ENCODE data around the gene RRP8.

GRCh38 chr11:6548641-6549040, 54.8 kb downstream of the RRP8 start:
- no peak for TF ChIP-seq ZFP30 (CRISPR knock-in tag; IDR thresholded peaks at IDR 0.05)
- no peak for TF ChIP-seq ZFP3 (CRISPR knock-in tag; IDR thresholded peaks at IDR 0.05)
- no peak for TF ChIP-seq ISL1 (CRISPR knock-in tag; IDR thresholded peaks at IDR 0.05)
- no peak for TF ChIP-seq BACH2 (CRISPR knock-in tag; IDR thresholded peaks at IDR 0.05; ENCODE audit: borderline replicate concordance)
- no peak for TF ChIP-seq RARB (CRISPR knock-in tag; IDR thresholded peaks at IDR 0.05)
- TF ChIP-seq, protein P1, sequence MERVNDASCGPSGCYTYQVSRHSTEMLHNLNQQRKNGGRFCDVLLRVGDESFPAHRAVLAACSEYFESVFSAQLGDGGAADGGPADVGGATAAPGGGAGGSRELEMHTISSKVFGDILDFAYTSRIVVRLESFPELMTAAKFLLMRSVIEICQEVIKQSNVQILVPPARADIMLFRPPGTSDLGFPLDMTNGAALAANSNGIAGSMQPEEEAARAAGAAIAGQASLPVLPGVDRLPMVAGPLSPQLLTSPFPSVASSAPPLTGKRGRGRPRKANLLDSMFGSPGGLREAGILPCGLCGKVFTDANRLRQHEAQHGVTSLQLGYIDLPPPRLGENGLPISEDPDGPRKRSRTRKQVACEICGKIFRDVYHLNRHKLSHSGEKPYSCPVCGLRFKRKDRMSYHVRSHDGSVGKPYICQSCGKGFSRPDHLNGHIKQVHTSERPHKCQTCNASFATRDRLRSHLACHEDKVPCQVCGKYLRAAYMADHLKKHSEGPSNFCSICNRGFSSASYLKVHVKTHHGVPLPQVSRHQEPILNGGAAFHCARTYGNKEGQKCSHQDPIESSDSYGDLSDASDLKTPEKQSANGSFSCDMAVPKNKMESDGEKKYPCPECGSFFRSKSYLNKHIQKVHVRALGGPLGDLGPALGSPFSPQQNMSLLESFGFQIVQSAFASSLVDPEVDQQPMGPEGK (CRISPR knock-in tag; IDR thresholded peaks at IDR 0.05; ENCODE audit: borderline replicate concordance), result no peak
- no peak for TF ChIP-seq TOX (CRISPR knock-in tag; IDR thresholded peaks at IDR 0.05; ENCODE audit: borderline replicate concordance)
- no peak for TF ChIP-seq ZNF565 (CRISPR knock-in tag; conservative IDR thresholded peaks at IDR 0.05; ENCODE audit: low read depth)
- no peak for TF ChIP-seq CREB5 (CRISPR knock-in tag; IDR thresholded peaks at IDR 0.05; ENCODE audit: low read depth)
- no peak for TF ChIP-seq PPARA (CRISPR knock-in tag; IDR thresholded peaks at IDR 0.05; ENCODE audit: borderline replicate concordance)
- no peak for TF ChIP-seq TSHZ2 (CRISPR knock-in tag; IDR thresholded peaks at IDR 0.05)
- TF ChIP-seq OSR1 (CRISPR knock-in tag; IDR thresholded peaks at IDR 0.05), result no peak
- TF ChIP-seq CSRNP3 (CRISPR knock-in tag; IDR thresholded peaks at IDR 0.05), result no peak
- TF ChIP-seq, protein P2, sequence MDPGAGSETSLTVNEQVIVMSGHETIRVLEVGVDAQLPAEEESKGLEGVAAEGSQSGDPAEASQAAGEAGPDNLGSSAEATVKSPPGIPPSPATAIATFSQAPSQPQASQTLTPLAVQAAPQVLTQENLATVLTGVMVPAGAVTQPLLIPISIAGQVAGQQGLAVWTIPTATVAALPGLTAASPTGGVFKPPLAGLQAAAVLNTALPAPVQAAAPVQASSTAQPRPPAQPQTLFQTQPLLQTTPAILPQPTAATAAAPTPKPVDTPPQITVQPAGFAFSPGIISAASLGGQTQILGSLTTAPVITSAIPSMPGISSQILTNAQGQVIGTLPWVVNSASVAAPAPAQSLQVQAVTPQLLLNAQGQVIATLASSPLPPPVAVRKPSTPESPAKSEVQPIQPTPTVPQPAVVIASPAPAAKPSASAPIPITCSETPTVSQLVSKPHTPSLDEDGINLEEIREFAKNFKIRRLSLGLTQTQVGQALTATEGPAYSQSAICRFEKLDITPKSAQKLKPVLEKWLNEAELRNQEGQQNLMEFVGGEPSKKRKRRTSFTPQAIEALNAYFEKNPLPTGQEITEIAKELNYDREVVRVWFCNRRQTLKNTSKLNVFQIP (CRISPR knock-in tag; IDR thresholded peaks at IDR 0.05; ENCODE audit: borderline replicate concordance, low read depth), result no peak
